ENCODE measurements around the gene PHYHD1.

DNA sequence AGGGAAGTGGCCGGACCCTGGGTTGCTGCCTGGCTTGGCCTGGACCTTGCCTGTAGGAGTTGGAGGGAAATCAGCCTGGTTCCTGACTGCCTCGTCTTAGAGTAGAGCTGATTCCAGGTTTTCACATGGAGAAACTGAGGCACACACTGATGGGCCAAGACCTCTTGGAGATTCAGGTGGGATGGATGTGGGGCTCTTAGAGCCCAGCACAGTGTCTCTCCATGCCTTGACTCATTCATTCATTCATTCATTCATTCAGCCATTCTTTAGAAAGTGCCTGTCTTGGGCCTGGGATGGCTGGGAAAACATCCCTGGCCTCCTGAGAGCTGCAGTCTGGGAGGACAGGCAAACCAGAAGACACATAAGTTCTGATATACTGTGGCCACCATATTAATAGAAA lies 36.6 kb upstream of the PHYHD1 start:
- TF ChIP-seq, protein P1, sequence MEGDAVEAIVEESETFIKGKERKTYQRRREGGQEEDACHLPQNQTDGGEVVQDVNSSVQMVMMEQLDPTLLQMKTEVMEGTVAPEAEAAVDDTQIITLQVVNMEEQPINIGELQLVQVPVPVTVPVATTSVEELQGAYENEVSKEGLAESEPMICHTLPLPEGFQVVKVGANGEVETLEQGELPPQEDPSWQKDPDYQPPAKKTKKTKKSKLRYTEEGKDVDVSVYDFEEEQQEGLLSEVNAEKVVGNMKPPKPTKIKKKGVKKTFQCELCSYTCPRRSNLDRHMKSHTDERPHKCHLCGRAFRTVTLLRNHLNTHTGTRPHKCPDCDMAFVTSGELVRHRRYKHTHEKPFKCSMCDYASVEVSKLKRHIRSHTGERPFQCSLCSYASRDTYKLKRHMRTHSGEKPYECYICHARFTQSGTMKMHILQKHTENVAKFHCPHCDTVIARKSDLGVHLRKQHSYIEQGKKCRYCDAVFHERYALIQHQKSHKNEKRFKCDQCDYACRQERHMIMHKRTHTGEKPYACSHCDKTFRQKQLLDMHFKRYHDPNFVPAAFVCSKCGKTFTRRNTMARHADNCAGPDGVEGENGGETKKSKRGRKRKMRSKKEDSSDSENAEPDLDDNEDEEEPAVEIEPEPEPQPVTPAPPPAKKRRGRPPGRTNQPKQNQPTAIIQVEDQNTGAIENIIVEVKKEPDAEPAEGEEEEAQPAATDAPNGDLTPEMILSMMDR (IDR thresholded peaks at IDR 0.05), result no peak
- no peak for TF ChIP-seq POLR2A (IDR thresholded peaks at IDR 0.05; ENCODE audit: low read length)
- no peak for TF ChIP-seq CHD4 (IDR thresholded peaks at IDR 0.05; ENCODE audit: borderline replicate concordance)
- no peak for TF ChIP-seq TFCP2L1 (CRISPR knock-in tag; IDR thresholded peaks at IDR 0.05)
- TF ChIP-seq RAD21 (conservative IDR thresholded peaks at IDR 0.05 in 1 of 2, IDR thresholded peaks at IDR 0.05 in 1 of 2), result no peak
- TF ChIP-seq MYC (IDR thresholded peaks at IDR 0.05; ENCODE audit: borderline replicate concordance, low read length), result no peak
- TF ChIP-seq, protein P2, sequence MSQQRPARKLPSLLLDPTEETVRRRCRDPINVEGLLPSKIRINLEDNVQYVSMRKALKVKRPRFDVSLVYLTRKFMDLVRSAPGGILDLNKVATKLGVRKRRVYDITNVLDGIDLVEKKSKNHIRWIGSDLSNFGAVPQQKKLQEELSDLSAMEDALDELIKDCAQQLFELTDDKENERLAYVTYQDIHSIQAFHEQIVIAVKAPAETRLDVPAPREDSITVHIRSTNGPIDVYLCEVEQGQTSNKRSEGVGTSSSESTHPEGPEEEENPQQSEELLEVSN (IDR thresholded peaks at IDR 0.05; ENCODE audit: borderline replicate concordance, low read depth), result no peak
- TF ChIP-seq HOXB5 (CRISPR knock-in tag; IDR thresholded peaks at IDR 0.05), result no peak
- no peak for TF ChIP-seq EP300 (IDR thresholded peaks at IDR 0.05)
- TF ChIP-seq SMC3 (IDR thresholded peaks at IDR 0.05), result no peak
- TF ChIP-seq, protein P3, sequence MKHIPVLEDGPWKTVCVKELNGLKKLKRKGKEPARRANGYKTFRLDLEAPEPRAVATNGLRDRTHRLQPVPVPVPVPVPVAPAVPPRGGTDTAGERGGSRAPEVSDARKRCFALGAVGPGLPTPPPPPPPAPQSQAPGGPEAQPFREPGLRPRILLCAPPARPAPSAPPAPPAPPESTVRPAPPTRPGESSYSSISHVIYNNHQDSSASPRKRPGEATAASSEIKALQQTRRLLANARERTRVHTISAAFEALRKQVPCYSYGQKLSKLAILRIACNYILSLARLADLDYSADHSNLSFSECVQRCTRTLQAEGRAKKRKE (CRISPR knock-in tag; IDR thresholded peaks at IDR 0.05; ENCODE audit: low read depth), result no peak
- no peak for TF ChIP-seq HOXA7 (CRISPR knock-in tag; IDR thresholded peaks at IDR 0.05)

Data from A549 (cell line).